Neuronal stem cell (in vitro differentiated cells): ENCODE results near the gene ZNF141.

Experiments
- DNase-seq: peaks from one replicate; pipeline ENCODE4 v3.0.0-alpha.2; 2013; ENCODE audit warnings: low spot score
- H2AFZ ChIP-seq: one replicate; pipeline ENCODE4 v1.6.1; 2013; ENCODE audit warnings: mild to moderate bottlenecking, low read length, inconsistent platforms
- H2AK5ac ChIP-seq: 2 replicates; pipeline ENCODE4 v1.6.1; 2013; ENCODE audit warnings: low read depth, mild to moderate bottlenecking, inconsistent platforms, low read length, moderate library complexity, mixed read lengths
- H2BK120ac ChIP-seq: 2 replicates; pipeline ENCODE4 v1.6.1; 2013; ENCODE audit warnings: low read depth, mild to moderate bottlenecking, inconsistent platforms, low read length, moderate library complexity, mixed read lengths
- H2BK12ac ChIP-seq: one replicate; pipeline ENCODE4 v1.6.1; 2013; ENCODE audit warnings: low read length, inconsistent platforms
- H2BK15ac ChIP-seq: 2 replicates; pipeline ENCODE4 v1.6.1; 2013; ENCODE audit warnings: mild to moderate bottlenecking, low read length, inconsistent platforms, mixed read lengths
- H2BK5ac ChIP-seq: one replicate; pipeline ENCODE4 v1.6.1; 2013; ENCODE audit warnings: inconsistent platforms, mild to moderate bottlenecking, low read length, moderate library complexity
- H3K14ac ChIP-seq: one replicate; pipeline ENCODE4 v1.6.1; 2013; ENCODE audit warnings: low read length, inconsistent platforms
- H3K18ac ChIP-seq: 2 replicates; pipeline ENCODE4 v1.6.1; 2013; ENCODE audit warnings: low read length, inconsistent platforms
- H3K23ac ChIP-seq: 2 replicates; pipeline ENCODE4 v1.6.1; 2013; ENCODE audit warnings: low read depth, mild to moderate bottlenecking, mixed read lengths, low read length, inconsistent platforms; ENCODE audit not compliant: poor library complexity
- H3K27ac ChIP-seq: replicated peaks from 3 replicates; pipeline ENCODE4 v1.5.1; 2013; ENCODE audit warnings: low read length, inconsistent platforms
- H3K27me3 ChIP-seq, 3 experiments: 2 replicates each; pipeline ENCODE4 v1.6.1; 2013; ENCODE audit warnings: low read length in 3 of 3, mild to moderate bottlenecking in 2 of 3, inconsistent platforms in 1 of 3, low read depth in 1 of 3, mixed read lengths in 1 of 3, moderate library complexity in 1 of 3; ENCODE audit not compliant: control insufficient read depth in 3 of 3, insufficient read depth in 3 of 3
- H3K36me3 ChIP-seq, 2 donors: replicated peaks in 1 of 2; 2 replicates each; pipeline ENCODE4 v1.6.1; 2013; ENCODE audit warnings: low read length in 2 of 2; ENCODE audit not compliant: control insufficient read depth in 2 of 2, insufficient read depth in 2 of 2
- H3K4ac ChIP-seq: 2 replicates; pipeline ENCODE4 v1.6.1; 2013; ENCODE audit warnings: inconsistent platforms, mild to moderate bottlenecking, low read length, moderate library complexity
- H3K4me1 ChIP-seq, 2 donors: 1 replicate in 1 of 2; 2 replicates in 1 of 2; pipeline ENCODE4 v1.6.1; 2013; ENCODE audit warnings: low read length in 2 of 2, low read depth in 1 of 2; ENCODE audit not compliant: control insufficient read depth in 2 of 2, insufficient read depth in 1 of 2
- H3K4me2 ChIP-seq: one replicate; pipeline ENCODE4 v1.6.1; 2013; ENCODE audit warnings: mild to moderate bottlenecking, low read length, inconsistent platforms; ENCODE audit not compliant: insufficient read depth, poor library complexity, severe bottlenecking
- H3K4me3 ChIP-seq, 2 donors: 2 replicates each; pipeline ENCODE4 v1.5.1; 2013; ENCODE audit warnings: low read length in 2 of 2, mild to moderate bottlenecking in 2 of 2, inconsistent platforms in 1 of 2, moderate library complexity in 1 of 2
- H3K79me1 ChIP-seq: one replicate; pipeline ENCODE4 v1.6.1; 2013; ENCODE audit warnings: low read depth, mild to moderate bottlenecking, inconsistent platforms, low read length, moderate library complexity
- H3K9ac ChIP-seq: one replicate; pipeline ENCODE4 v1.6.1; 2013; ENCODE audit warnings: mild to moderate bottlenecking, low read depth, low read length, inconsistent platforms; ENCODE audit not compliant: poor library complexity
- H3K9me3 ChIP-seq, 2 donors: replicated peaks in 1 of 2; 2 replicates each; pipeline versions ENCODE3 to v1.6.1; 2013; ENCODE audit warnings: low read length in 2 of 2, mild to moderate bottlenecking in 2 of 2, inconsistent platforms in 1 of 2, low read depth in 1 of 2, mixed read lengths in 1 of 2, moderate library complexity in 1 of 2; ENCODE audit not compliant: control insufficient read depth in 2 of 2, insufficient read depth in 1 of 2
- H4K8ac ChIP-seq: one replicate; pipeline ENCODE4 v1.6.1; 2013; ENCODE audit warnings: low read depth, mild to moderate bottlenecking, inconsistent platforms, low read length, moderate library complexity
- H4K91ac ChIP-seq: one replicate; pipeline ENCODE4 v1.6.1; 2013; ENCODE audit warnings: low read length, low read depth, mild to moderate bottlenecking, inconsistent platforms; ENCODE audit not compliant: poor library complexity
- WGBS, 2 donors: extraction: QIAGEN DNeasy Blood & Tissue Kit; methylation state at CpG; one replicate each; pipeline ENCODE4 v1.1.7; 2013; ENCODE audit warnings: missing lambda C conversion rate in 2 of 2, mixed read lengths in 1 of 2; ENCODE audit not compliant: insufficient read length in 2 of 2, insufficient replicate concordance in 1 of 2; ENCODE audit errors: extremely low coverage in 2 of 2; 5-methylcytosine and 5-hydroxymethylcytosine counted together

The ZNF141 gene

DNA sequence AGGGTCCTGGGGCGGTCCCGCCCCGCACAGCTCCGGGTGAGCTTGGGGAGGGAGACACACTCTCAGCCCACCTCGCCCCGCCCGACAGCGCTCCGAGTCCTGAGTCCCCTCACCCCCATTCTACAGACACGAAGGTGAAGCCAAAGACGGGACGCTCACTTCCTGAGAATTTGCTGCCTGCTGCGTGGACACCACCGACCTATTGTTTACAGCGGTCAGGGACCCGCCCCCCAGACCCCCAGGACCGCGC lies 796 bp upstream of the ZNF141 start:
- H3K4me1 ChIP-seq = peaks cover 0 to 6% of the 10 kb centered on the region in 2 donors
- H2BK5ac ChIP-seq = peak overlapping the region; percentile 94
- peak overlapping the region; percentile 77 for H2BK120ac ChIP-seq
- H3K4me3 ChIP-seq = peak overlapping the region; percentile 93 to 99
- no CpG with 5 or more reads among the region's 18 CpGs for WGBS, 2 donors
- H3K79me1 ChIP-seq = peaks cover 5% of the 10 kb centered on the region
- no peak overlapping the region for H3K4ac ChIP-seq
- peak overlapping the region; percentile 90 for H3K27ac ChIP-seq
- no peak overlapping the region for H4K91ac ChIP-seq
- H2AK5ac ChIP-seq = peak overlapping the region; percentile 43
- no peak overlapping the region for H4K8ac ChIP-seq
- H3K9ac ChIP-seq = peak overlapping the region; percentile 94
- H3K9me3 ChIP-seq = peaks cover 2 to 49% of the 10 kb centered on the region in 2 donors
- peak overlapping the region; percentile 85 for H3K4me2 ChIP-seq
- peak overlapping the region; percentile 94 for H2BK15ac ChIP-seq
- no peak overlapping the region for H2BK12ac ChIP-seq
- H2AFZ ChIP-seq = peak overlapping the region; percentile 93
- DNase-seq = no peak
- H3K27me3 ChIP-seq = peaks cover 0 to 13% (median 0%) of the 10 kb centered on the region in 3 experiments
- peak overlapping the region; percentile 99 for H3K23ac ChIP-seq
- peaks cover 0 to 31% of the 10 kb centered on the region in 2 donors for H3K36me3 ChIP-seq
- no peak overlapping the region for H3K14ac ChIP-seq
- H3K18ac ChIP-seq = peak overlapping the region; percentile 98

- Histone ChIP-seq H3K79me1 (peaks cover 9% of the 10 kb centered on the region), H3K27ac (peak overlapping the region; percentile 73), H3K36me3 (peaks cover 6 to 44% of the 10 kb centered on the region in 2 donors), H4K8ac (no peak overlapping the region), H3K18ac (peak overlapping the region; percentile 91), H3K4me2 (peak overlapping the region; percentile 70), H4K91ac (peak overlapping the region; percentile 16), H3K4me3 (peak overlapping the region; percentile 93 to 95), H2BK120ac (no peak overlapping the region), H3K9me3 (peaks cover 7 to 63% of the 10 kb centered on the region in 2 donors), H3K14ac (peak overlapping the region; percentile 73), H2BK12ac (no peak overlapping the region), H3K4me1 (peaks cover 0 to 6% of the 10 kb centered on the region in 2 donors), H2BK5ac (no peak overlapping the region), H3K9ac (peak overlapping the region; percentile 95), H2BK15ac (no peak overlapping the region), H3K27me3 (peaks cover 0 to 13% (median 0%) of the 10 kb centered on the region in 3 experiments), H2AFZ (peak overlapping the region; percentile 93), H3K4ac (no peak overlapping the region), H2AK5ac (peak overlapping the region; percentile 6), H3K23ac (no peak overlapping the region)
- DNase-seq = no peak
- WGBS, 2 donors = no CpG with 5 or more reads among the region's 52 CpGs
Observed at GRCh38 chr4:337932-338758, 531 bp downstream of the ZNF141 start.

DNA sequence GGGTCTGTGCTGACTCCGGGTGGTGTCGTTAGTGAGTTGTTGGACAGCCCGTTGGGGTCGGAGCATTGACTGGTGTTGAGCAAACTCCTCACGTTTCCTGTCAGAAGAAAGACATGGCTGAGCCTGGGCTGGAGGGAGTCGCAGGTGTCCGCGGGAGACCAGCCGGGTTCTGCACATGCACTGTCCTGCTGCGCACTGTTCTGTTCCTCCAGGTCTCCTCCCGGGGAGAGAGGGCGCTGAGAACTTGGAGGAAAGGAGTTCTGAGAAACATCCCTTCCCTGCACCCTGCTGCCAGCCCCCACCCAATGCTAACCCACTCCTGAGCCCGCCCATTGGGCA lies 1.1 kb downstream of the ZNF141 start:
- Histone ChIP-seq H2AFZ (no peak overlapping the region), H2BK15ac (no peak overlapping the region), H3K27ac (no peak overlapping the region), H2BK12ac (no peak overlapping the region), H4K8ac (no peak overlapping the region), H3K79me1 (peaks cover 9% of the 10 kb centered on the region), H3K4me3 (peak overlapping the region; percentile 93 to 95), H3K23ac (no peak overlapping the region), H3K36me3 (peaks cover 6 to 48% of the 10 kb centered on the region in 2 donors), H3K9ac (peak overlapping the region; percentile 95), H3K18ac (peak overlapping the region; percentile 27), H2BK5ac (no peak overlapping the region), H3K4me2 (peak overlapping the region; percentile 70), H3K9me3 (peaks cover 7 to 66% of the 10 kb centered on the region in 2 donors), H2BK120ac (no peak overlapping the region), H3K4ac (no peak overlapping the region), H3K4me1 (peaks cover 0 to 6% of the 10 kb centered on the region in 2 donors), H3K14ac (no peak overlapping the region), H4K91ac (no peak overlapping the region), H3K27me3 (peaks cover 0 to 13% (median 0%) of the 10 kb centered on the region in 3 experiments), H2AK5ac (no peak overlapping the region)
- no CpG with 5 or more reads among the region's 13 CpGs for WGBS, 2 donors
- no peak for DNase-seq

- Histone ChIP-seq H3K27ac (no peak overlapping the region), H2BK15ac (no peak overlapping the region), H3K36me3 (peaks cover 11 to 60% of the 10 kb centered on the region in 2 donors), H4K91ac (no peak overlapping the region), H2AFZ (no peak overlapping the region), H2AK5ac (no peak overlapping the region), H3K23ac (no peak overlapping the region), H4K8ac (no peak overlapping the region), H2BK120ac (no peak overlapping the region), H3K14ac (no peak overlapping the region), H3K4ac (no peak overlapping the region), H3K4me1 (peaks cover 0 to 6% of the 10 kb centered on the region in 2 donors), H3K18ac (no peak overlapping the region), H3K9ac (no peak overlapping the region), H2BK5ac (no peak overlapping the region), H3K4me3 (no peak overlapping the region), H2BK12ac (no peak overlapping the region), H3K79me1 (peaks cover 9% of the 10 kb centered on the region), H3K4me2 (no peak overlapping the region), H3K9me3 (peaks cover 7 to 70% of the 10 kb centered on the region in 2 donors), H3K27me3 (peaks cover 0 to 10% (median 0%) of the 10 kb centered on the region in 3 experiments)
- DNase-seq = no peak
- WGBS, 2 donors = no CpG with 5 or more reads among the region's 4 CpGs
Observed at GRCh38 chr4:340011-340410, 2.4 kb downstream of the ZNF141 start.
